Osteocyte (in vitro differentiated cells): Measurements from ENCODE around the gene SLC36A2. TPM values are rescaled to one million over a fixed set of nuclear protein-coding genes. Genes with fewer than 3 reads are reported as not detected.

Experiments used
- DNase-seq: peaks from one replicate; pipeline ENCODE4 v3.0.0; 2021; ENCODE audit warnings: mixed read lengths; ENCODE audit not compliant: unreplicated experiment; ENCODE audit errors: extremely low spot score
- H3K27ac Mint-ChIP-seq: one replicate; pipeline ENCODE4 v1.8.0; 2021; ENCODE audit warnings: mild to moderate bottlenecking, mixed read lengths; ENCODE audit not compliant: unreplicated experiment
- H3K27me3 Mint-ChIP-seq: one replicate; pipeline ENCODE4 v1.8.0; 2021; ENCODE audit warnings: mixed read lengths; ENCODE audit not compliant: unreplicated experiment
- H3K36me3 Mint-ChIP-seq: one replicate; pipeline ENCODE4 v1.8.0; 2021; ENCODE audit warnings: mixed read lengths; ENCODE audit not compliant: unreplicated experiment
- H3K4me1 Mint-ChIP-seq: one replicate; pipeline ENCODE4 v1.8.0; 2021; ENCODE audit warnings: mixed read lengths; ENCODE audit not compliant: unreplicated experiment
- H3K4me3 Mint-ChIP-seq: one replicate; pipeline ENCODE4 v1.8.0; 2021; ENCODE audit warnings: mild to moderate bottlenecking, moderate library complexity, mixed read lengths; ENCODE audit not compliant: unreplicated experiment
- H3K9me3 Mint-ChIP-seq: one replicate; pipeline ENCODE4 v1.8.0; 2021; ENCODE audit warnings: mixed read lengths; ENCODE audit not compliant: unreplicated experiment
- CTCF ChIP-seq: fragments of 200-600 bp; sonication (generic); IDR thresholded peaks from 2 replicates; pipeline ENCODE4 v1.5.0; 2021; ENCODE audit warnings: antibody characterized with exemption, mild to moderate bottlenecking, moderate library complexity
- total RNA-seq: library from RNA; stranded (reverse); gene quantifications from 2 replicates; pipeline ENCODE4 v1.2.1, GENCODE V29; 2021

Gene SLC36A2
- total RNA-seq, 1 donor from 2014 or later = not detected

DNA sequence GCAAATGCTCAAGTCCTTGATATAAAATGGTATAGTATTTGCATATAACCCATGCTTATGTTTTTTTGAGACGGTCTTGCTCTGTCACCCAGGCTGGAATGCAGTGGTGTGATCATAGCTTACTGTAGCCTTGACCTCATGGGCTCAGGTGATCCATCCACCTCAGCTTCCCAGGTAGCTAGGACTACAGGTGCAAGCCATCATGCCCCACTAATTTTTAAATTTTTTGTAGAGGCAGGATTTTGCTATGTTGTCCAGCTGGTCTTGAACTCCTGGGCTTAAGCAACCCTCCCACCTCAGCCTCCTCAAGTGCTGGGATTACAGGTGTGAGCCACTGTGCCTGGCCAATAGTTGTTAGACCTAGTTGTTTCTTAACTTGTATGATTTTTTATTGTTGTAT is 61.1 kb downstream of the SLC36A2 start:
- no peak for TF ChIP-seq CTCF
- no peaks in the 10 kb centered on the region for H3K4me1 Mint-ChIP-seq
- no peak overlapping the region for H3K27ac Mint-ChIP-seq
- no peak overlapping the region for H3K4me3 Mint-ChIP-seq
- no peaks in the 10 kb centered on the region for H3K36me3 Mint-ChIP-seq
- H3K9me3 Mint-ChIP-seq = peaks cover 2% of the 10 kb centered on the region
- no peak for DNase-seq
- peaks cover 25% of the 10 kb centered on the region for H3K27me3 Mint-ChIP-seq

GRCh38 chr5:151285683-151286082 is 61.7 kb downstream of the SLC36A2 start:
- no peak overlapping the region for H3K27ac Mint-ChIP-seq
- DNase-seq = peak; percentile 1
- H3K9me3 Mint-ChIP-seq = no peaks in the 10 kb centered on the region
- H3K4me3 Mint-ChIP-seq = no peak overlapping the region
- no peaks in the 10 kb centered on the region for H3K4me1 Mint-ChIP-seq
- no peaks in the 10 kb centered on the region for H3K36me3 Mint-ChIP-seq
- peaks cover 25% of the 10 kb centered on the region for H3K27me3 Mint-ChIP-seq
- no peak for TF ChIP-seq CTCF

GRCh38 chr5:151284392-151284967 is 62.9 kb downstream of the SLC36A2 start:
- peak; percentile 40 for DNase-seq
- Mint-ChIP-seq H3K4me3 (no peak overlapping the region), H3K27me3 (peaks cover 25% of the 10 kb centered on the region), H3K9me3 (no peaks in the 10 kb centered on the region), H3K36me3 (no peaks in the 10 kb centered on the region), H3K4me1 (no peaks in the 10 kb centered on the region), H3K27ac (no peak overlapping the region)
- TF ChIP-seq CTCF = peak; percentile 14

- no peak for DNase-seq
- H3K9me3 Mint-ChIP-seq = no peaks in the 10 kb centered on the region
- H3K36me3 Mint-ChIP-seq = no peaks in the 10 kb centered on the region
- H3K27me3 Mint-ChIP-seq = peaks cover 30% of the 10 kb centered on the region
- TF ChIP-seq CTCF = no peak
- no peaks in the 10 kb centered on the region for H3K4me1 Mint-ChIP-seq
- H3K27ac Mint-ChIP-seq = no peak overlapping the region
- no peak overlapping the region for H3K4me3 Mint-ChIP-seq
These were observed 64.1 kb downstream of the SLC36A2 start for GRCh38 chr5:151283120-151283825.

DNA sequence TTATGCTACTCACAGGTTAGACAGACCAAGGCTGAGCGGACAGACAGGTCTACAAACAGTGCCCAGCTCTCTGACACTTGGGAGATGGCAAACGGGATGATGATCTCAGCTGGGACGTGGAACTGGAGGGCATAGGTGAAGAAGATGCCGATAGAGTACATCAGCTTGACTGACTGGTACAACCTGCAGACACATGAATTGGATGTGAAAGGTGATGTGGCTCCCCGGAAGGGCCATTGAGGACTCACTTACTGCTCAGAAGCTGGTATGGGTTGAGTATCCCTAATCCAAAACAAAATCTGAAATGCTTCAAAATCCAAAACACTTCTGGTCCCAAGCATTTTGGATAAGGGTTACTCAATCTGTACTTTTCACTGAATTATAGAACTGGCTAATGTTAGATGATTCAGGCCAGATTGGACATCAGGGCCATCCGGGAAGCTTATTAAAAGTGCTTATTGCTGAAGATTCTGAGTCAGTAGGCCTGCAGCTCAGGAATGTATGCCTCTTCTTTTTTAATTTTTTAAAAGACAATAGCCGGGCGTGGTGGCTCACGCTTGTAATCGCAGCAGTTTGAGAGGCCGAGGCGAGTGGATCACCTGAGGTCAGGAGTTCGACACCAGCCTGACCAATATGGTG is 66.2 kb downstream of the SLC36A2 start:
- TF ChIP-seq CTCF = no peak
- H3K36me3 Mint-ChIP-seq = no peaks in the 10 kb centered on the region
- H3K9me3 Mint-ChIP-seq = no peaks in the 10 kb centered on the region
- H3K27ac Mint-ChIP-seq = no peak overlapping the region
- peaks cover 29% of the 10 kb centered on the region for H3K27me3 Mint-ChIP-seq
- H3K4me1 Mint-ChIP-seq = peaks cover 5% of the 10 kb centered on the region
- DNase-seq = no peak
- H3K4me3 Mint-ChIP-seq = no peak overlapping the region
